B cell (primary cell): ENCODE results near the gene CC2D2A. TPM values are rescaled to one million over a fixed set of nuclear protein-coding genes. Genes with fewer than 3 reads are reported as not detected.

ENCODE experiments used
- ATAC-seq: fragments of 200-7000 bp; cut with Tn5 transposase; one replicate; pipeline ENCODE4 v1.10.0; 2021; ENCODE audit warnings: low read depth, mild to moderate bottlenecking, moderate number of reproducible peaks, moderate library complexity
- CTCF ChIA-PET: fragments of 350-600 bp; sonication (Branson Sonifier 250); formaldehyde crosslinking; loops from one replicate; lab custom pipeline; 2021; ENCODE audit warnings: antibody characterized with exemption, inconsistent platforms; lab: Charles Lee
- POLR2A ChIA-PET: fragments of 350-600 bp; sonication (Branson Sonifier 250); formaldehyde crosslinking; loops from one replicate; lab custom pipeline; 2021; ENCODE audit warnings: antibody characterized with exemption; lab: Charles Lee
- DNase-seq: peaks from one replicate; pipeline ENCODE4 v3.0.0; 2013
- H2AFZ ChIP-seq: 2 replicates; pipeline ENCODE4 v1.6.1; 2012; ENCODE audit warnings: mild to moderate bottlenecking, low read depth, low read length; ENCODE audit not compliant: insufficient read depth, poor library complexity, severe bottlenecking
- H3K27ac ChIP-seq, 2 donors: 1 replicate in 1 of 2; 2 replicates in 1 of 2; pipeline ENCODE4 v1.5.1; 2012 to 2013; ENCODE audit warnings: low read length in 2 of 2, mild to moderate bottlenecking in 2 of 2, moderate library complexity in 1 of 2
- H3K27me3 ChIP-seq, 4 experiments: fragments of 200-600 bp in 1 of 4; sonication (generic) in 1 of 4; replicated peaks in 1 of 4; 1 replicate in 2 of 4; 2 replicates in 2 of 4; pipeline versions ENCODE4 v1.6.1 to v1.7.0; 2013 to 2016; ENCODE audit warnings: low read length in 3 of 4, mild to moderate bottlenecking in 2 of 4, mixed read lengths in 1 of 4, moderate library complexity in 1 of 4; ENCODE audit not compliant: insufficient read depth in 4 of 4, control insufficient read depth in 3 of 4; ENCODE audit errors: control extremely low read depth in 1 of 4
- H3K36me3 ChIP-seq, 2 experiments: replicated peaks in 1 of 2; 1 replicate in 1 of 2; 2 replicates in 1 of 2; pipeline versions ENCODE4 v1.6.1 to v1.7.1; 2013; ENCODE audit warnings: low read length in 1 of 2; ENCODE audit not compliant: insufficient read depth in 2 of 2, control insufficient read depth in 1 of 2; ENCODE audit errors: control extremely low read depth in 1 of 2, extremely low read depth in 1 of 2
- H3K4me1 ChIP-seq, 2 donors: fragments of 200-600 bp in 1 of 2; sonication (generic) in 1 of 2; 1 replicate in 1 of 2; 2 replicates in 1 of 2; pipeline versions ENCODE4 v1.5.1 to v1.6.1; 2013 to 2017; ENCODE audit warnings: low read length in 2 of 2; ENCODE audit not compliant: control insufficient read depth in 2 of 2, insufficient read depth in 2 of 2
- H3K4me2 ChIP-seq: replicated peaks from 2 replicates; pipeline ENCODE3; 2012; ENCODE audit warnings: mild to moderate bottlenecking, low read depth, low read length; ENCODE audit not compliant: poor library complexity, severe bottlenecking
- H3K4me3 ChIP-seq, 5 experiments: fragments of 200-600 bp in 1 of 5; sonication (generic) in 1 of 5; 1 replicate in 3 of 5; 2 replicates in 2 of 5; pipeline versions ENCODE4 v1.5.1 to v1.7.0; 2011 to 2016; ENCODE audit warnings: low read length in 4 of 5, mild to moderate bottlenecking in 4 of 5, low read depth in 2 of 5, control low read depth in 1 of 5, moderate library complexity in 1 of 5; ENCODE audit not compliant: insufficient read depth in 1 of 5; ENCODE audit errors: control extremely low read depth in 1 of 5, extremely low read depth in 1 of 5
- H3K79me2 ChIP-seq: fragments of 200-600 bp; sonication (generic); one replicate; pipeline ENCODE4 v1.6.0; 2016; ENCODE audit warnings: low read length; ENCODE audit not compliant: control insufficient read depth, insufficient read depth
- H3K9ac ChIP-seq: fragments of 200-600 bp; sonication (generic); 2 replicates; pipeline ENCODE4 v1.6.1; 2017; ENCODE audit warnings: mild to moderate bottlenecking, low read length, moderate library complexity
- H3K9me3 ChIP-seq, 3 donors: one replicate each; pipeline versions ENCODE4 v1.6.1 to v1.7.1; 2013; ENCODE audit warnings: low read length in 2 of 3; ENCODE audit not compliant: control insufficient read depth in 2 of 3, insufficient read depth in 1 of 3; ENCODE audit errors: control extremely low read depth in 1 of 3
- H4K20me1 ChIP-seq: 2 replicates; pipeline ENCODE4 v1.6.0; 2012; ENCODE audit warnings: mild to moderate bottlenecking, low read length; ENCODE audit not compliant: insufficient read depth, control insufficient read depth, poor library complexity, severe bottlenecking
- H3K27ac Mint-ChIP-seq: one replicate; pipeline ENCODE4 v1.8.0; 2021; ENCODE audit warnings: mixed read lengths
- H3K27me3 Mint-ChIP-seq: one replicate; pipeline ENCODE4 v1.8.0; 2021; ENCODE audit warnings: mixed read lengths
- H3K4me1 Mint-ChIP-seq: one replicate; pipeline ENCODE4 v1.8.0; 2021; ENCODE audit warnings: mixed read lengths
- H3K4me3 Mint-ChIP-seq: one replicate; pipeline ENCODE4 v1.8.0; 2021; ENCODE audit warnings: mixed read lengths
- H3K9me3 Mint-ChIP-seq: one replicate; pipeline ENCODE4 v1.8.0; 2022; ENCODE audit warnings: mixed read lengths; ENCODE audit not compliant: insufficient read depth
- EZH2 ChIP-seq: IDR thresholded peaks from 2 replicates; pipeline ENCODE4 v1.6.1; 2012; ENCODE audit warnings: borderline replicate concordance, low read depth, mild to moderate bottlenecking, moderate library complexity, low read length; ENCODE audit not compliant: insufficient read depth, poor library complexity, severe bottlenecking
- WGBS: methylation state at CpG from one replicate; pipeline ENCODE4 v1.1.5; 2013; ENCODE audit warnings: missing lambda C conversion rate; ENCODE audit not compliant: insufficient coverage; 5-methylcytosine and 5-hydroxymethylcytosine counted together
- intact Hi-C: fragments of 100-400 bp; cut with micrococcal nuclease; formaldehyde crosslinking; loops from one replicate; pipeline ENCODE4 v1.10.0; 2022
- polyA plus RNA-seq: library from polyadenylated mRNA; depleted of rRNA; stranded (reverse); fragments of >200 nt; gene quantifications from 2 replicates; pipeline ENCODE4 v1.2.3, GENCODE V29; 2012
- total RNA-seq, 2 donors: library from RNA; stranded (reverse); fragments of 120-200 nt in 1 of 2; gene quantifications; 1 replicate in 1 of 2; 2 replicates in 1 of 2; pipeline versions ENCODE4 v1.2.3 to v1.2.4, GENCODE V29; 2013 to 2022
- TF ChIP-seq, protein P1 (sequence below): fragments of 200-600 bp; IDR thresholded peaks from one replicate; pipeline ENCODE4 v1.8.0; 2022; ENCODE audit warnings: antibody characterized with exemption, mild to moderate bottlenecking

CC2D2A gene
- total and polyA plus RNA-seq, 2 donors (not counting 1 experiment from before 2014, with no cell fraction given) = not detected

- Histone ChIP-seq H3K27me3 (no peaks in the 10 kb centered on the region), H4K20me1 (no peaks in the 10 kb centered on the region), H3K4me2 (no peak overlapping the region), H3K4me3 (no peak overlapping the region), H3K4me1 (peaks cover 10 to 21% of the 10 kb centered on the region in 2 donors), H3K9me3 (no peaks in the 10 kb centered on the region), H3K27ac (no peak overlapping the region), H3K9ac (no peak overlapping the region), H3K36me3 (no peaks in the 10 kb centered on the region), H3K79me2 (no peaks in the 10 kb centered on the region), H2AFZ (no peak overlapping the region)
- Mint-ChIP-seq H3K27ac (no peak overlapping the region), H3K9me3 (no peaks in the 10 kb centered on the region), H3K27me3 (no peaks in the 10 kb centered on the region), H3K4me1 (peaks cover 25% of the 10 kb centered on the region), H3K4me3 (no peak overlapping the region)
- ATAC-seq (no peak), DNase-seq (no peak)
- no CpG with 5 or more reads among the region's 1 CpG for WGBS
- intact Hi-C loops = no loop called here
- POLR2A ChIA-PET = no interaction called here
- no peak for TF ChIP-seq EZH2
- TF ChIP-seq, protein P1, sequence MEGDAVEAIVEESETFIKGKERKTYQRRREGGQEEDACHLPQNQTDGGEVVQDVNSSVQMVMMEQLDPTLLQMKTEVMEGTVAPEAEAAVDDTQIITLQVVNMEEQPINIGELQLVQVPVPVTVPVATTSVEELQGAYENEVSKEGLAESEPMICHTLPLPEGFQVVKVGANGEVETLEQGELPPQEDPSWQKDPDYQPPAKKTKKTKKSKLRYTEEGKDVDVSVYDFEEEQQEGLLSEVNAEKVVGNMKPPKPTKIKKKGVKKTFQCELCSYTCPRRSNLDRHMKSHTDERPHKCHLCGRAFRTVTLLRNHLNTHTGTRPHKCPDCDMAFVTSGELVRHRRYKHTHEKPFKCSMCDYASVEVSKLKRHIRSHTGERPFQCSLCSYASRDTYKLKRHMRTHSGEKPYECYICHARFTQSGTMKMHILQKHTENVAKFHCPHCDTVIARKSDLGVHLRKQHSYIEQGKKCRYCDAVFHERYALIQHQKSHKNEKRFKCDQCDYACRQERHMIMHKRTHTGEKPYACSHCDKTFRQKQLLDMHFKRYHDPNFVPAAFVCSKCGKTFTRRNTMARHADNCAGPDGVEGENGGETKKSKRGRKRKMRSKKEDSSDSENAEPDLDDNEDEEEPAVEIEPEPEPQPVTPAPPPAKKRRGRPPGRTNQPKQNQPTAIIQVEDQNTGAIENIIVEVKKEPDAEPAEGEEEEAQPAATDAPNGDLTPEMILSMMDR = no peak
- CTCF ChIA-PET = no interaction called here
Observed at GRCh38 chr4:15586066-15586465, 116.4 kb downstream of the CC2D2A start.

- DNase-seq (no peak), ATAC-seq (no peak)
- Histone ChIP-seq H3K4me2 (no peak overlapping the region), H3K4me1 (peaks cover 10 to 21% of the 10 kb centered on the region in 2 donors), H3K79me2 (no peaks in the 10 kb centered on the region), H2AFZ (no peak overlapping the region), H3K9ac (no peak overlapping the region), H3K36me3 (no peaks in the 10 kb centered on the region), H3K4me3 (no peak overlapping the region), H3K9me3 (no peaks in the 10 kb centered on the region), H3K27ac (no peak overlapping the region), H4K20me1 (no peaks in the 10 kb centered on the region), H3K27me3 (no peaks in the 10 kb centered on the region)
- H3K9me3 Mint-ChIP-seq = no peaks in the 10 kb centered on the region
- H3K4me1 Mint-ChIP-seq = peaks cover 25% of the 10 kb centered on the region
- 100% methylated on average over 2 of the region's 3 CpGs for WGBS
- TF ChIP-seq, protein P1 = no peak
- TF ChIP-seq EZH2 = no peak
- CTCF ChIA-PET = no interaction called here
- H3K27me3 Mint-ChIP-seq = no peaks in the 10 kb centered on the region
- intact Hi-C loops = no loop called here
- POLR2A ChIA-PET = no interaction called here
- no peak overlapping the region for H3K27ac Mint-ChIP-seq
- no peak overlapping the region for H3K4me3 Mint-ChIP-seq
Observed at GRCh38 chr4:15587649-15588048, 118.0 kb downstream of the CC2D2A start.
